BJ (cell line): ENCODE data around the gene ADCY9. TPM values are rescaled to one million over a fixed set of nuclear protein-coding genes. Genes with fewer than 3 reads are reported as not detected.

Experiments used
- CTCF ChIA-PET: fragments of 350-600 bp; formaldehyde crosslinking; extraction: SDS; loops from one replicate; lab custom pipeline; 2021; ENCODE audit warnings: antibody characterized with exemption, inconsistent platforms; lab: Yijun Ruan, JAX
- POLR2A ChIA-PET: fragments of 300-600 bp; sonication (Branson Sonifier 250); formaldehyde crosslinking; extraction: SDS; loops from one replicate; lab custom pipeline; 2021; ENCODE audit warnings: antibody characterized with exemption; lab: Charles Lee
- DNase-seq: peaks from one replicate; pipeline ENCODE4 v3.0.0-alpha.2; 2011; ENCODE audit warnings: low read depth
- H3K27me3 ChIP-seq: 2 replicates; pipeline ENCODE4 v1.6.0; 2011; ENCODE audit warnings: low read length; ENCODE audit not compliant: control insufficient read depth, insufficient read depth
- H3K36me3 ChIP-seq: 2 replicates; pipeline ENCODE4 v1.5.1; 2011; ENCODE audit warnings: low read length; ENCODE audit not compliant: control insufficient read depth, insufficient read depth
- H3K4me3 ChIP-seq: 2 replicates; pipeline ENCODE4 v1.5.1; 2011; ENCODE audit warnings: low read depth, mild to moderate bottlenecking, control low read depth, low read length
- CTCF ChIP-seq: IDR thresholded peaks from 2 replicates; pipeline ENCODE4 v1.5.1; 2011; ENCODE audit warnings: low read depth, mild to moderate bottlenecking, control low read depth, inconsistent platforms, low read length, moderate library complexity; ENCODE audit not compliant: insufficient read depth
- polyA plus RNA-seq: library from polyadenylated mRNA; depleted of rRNA; stranded (reverse); fragments of >200 nt; gene quantifications from 2 replicates; pipeline ENCODE4 v1.2.3, GENCODE V29; 2011

The ADCY9 gene
- polyA plus RNA-seq, 1 experiment, result 28.2 TPM

- DNase-seq, result no peak
- Histone ChIP-seq H3K27me3 (no peaks in the 10 kb centered on the region), H3K36me3 (no peaks in the 10 kb centered on the region), H3K4me3 (no peak overlapping the region)
- ChIA-PET CTCF (interaction anchor here (1.2 kb wide), 1 partner anchor 44 kb away, joined by 3 read pairs; no protein-coding TSS in a partner anchor), POLR2A (no interaction called here)
- TF ChIP-seq CTCF, result no peak
Observed at GRCh38 chr16:4141604-4142003, 25.4 kb upstream of the ADCY9 start.

- no peak for DNase-seq
- no peak for TF ChIP-seq CTCF
- Histone ChIP-seq H3K36me3 (no peaks in the 10 kb centered on the region), H3K27me3 (no peaks in the 10 kb centered on the region), H3K4me3 (no peak overlapping the region)
- ChIA-PET CTCF (no interaction called here), POLR2A (no interaction called here)
Observed at GRCh38 chr16:4140652-4141051, 24.4 kb upstream of the ADCY9 start.

GRCh38 chr16:4139968-4140367, 23.7 kb upstream of the ADCY9 start:
- no peaks in the 10 kb centered on the region for H3K27me3 ChIP-seq
- ChIA-PET POLR2A (no interaction called here), CTCF (no interaction called here)
- TF ChIP-seq CTCF, result no peak
- no peak overlapping the region for H3K4me3 ChIP-seq
- DNase-seq, result no peak
- H3K36me3 ChIP-seq, result no peaks in the 10 kb centered on the region

- TF ChIP-seq CTCF, result no peak
- ChIA-PET CTCF (interaction anchor here (0.5 to 0.7 kb wide), 2 partner anchors 247 to 404 kb away, joined by 3 read pairs; no protein-coding TSS in a partner anchor), POLR2A (no interaction called here)
- no peaks in the 10 kb centered on the region for H3K27me3 ChIP-seq
- DNase-seq, result no peak
- no peak overlapping the region for H3K4me3 ChIP-seq
- H3K36me3 ChIP-seq, result no peaks in the 10 kb centered on the region
Observed at GRCh38 chr16:4138713-4139112, 22.5 kb upstream of the ADCY9 start.

GRCh38 chr16:4137438-4137837, 21.2 kb upstream of the ADCY9 start:
- Histone ChIP-seq H3K36me3 (no peaks in the 10 kb centered on the region), H3K4me3 (no peak overlapping the region), H3K27me3 (no peaks in the 10 kb centered on the region)
- ChIA-PET CTCF (no interaction called here), POLR2A (no interaction called here)
- DNase-seq, result no peak
- TF ChIP-seq CTCF, result no peak
